Neural cell (in vitro differentiated cells): ENCODE measurements around the gene PODN. TPM values are rescaled to one million over a fixed set of nuclear protein-coding genes. Genes with fewer than 3 reads are reported as not detected.

Source experiments
- H2AFZ ChIP-seq: fragments of 200-600, 300-800 bp; sonication (generic), shearing (Covaris generic); 2 replicates; pipeline ENCODE4 v1.6.0; 2014; ENCODE audit warnings: low read depth, mild to moderate bottlenecking, antibody characterized with exemption, low read length, moderate library complexity
- H3F3A ChIP-seq: fragments of 200-600 bp; shearing (Covaris generic); 2 replicates; pipeline ENCODE4 v1.6.1; 2016; ENCODE audit warnings: mild to moderate bottlenecking, moderate library complexity, mixed read lengths, antibody characterized with exemption, low read length; ENCODE audit not compliant: insufficient read depth, poor library complexity, severe bottlenecking
- H3K27ac ChIP-seq: fragments of 200-600, 300-800 bp; sonication (generic), shearing (Covaris generic); 2 replicates; pipeline ENCODE4 v1.5.1; 2014; ENCODE audit warnings: mild to moderate bottlenecking, low read length, moderate library complexity
- H3K27me3 ChIP-seq: fragments of 300-800, 200-600 bp; sonication (generic), shearing (Covaris generic); 2 replicates; pipeline ENCODE4 v1.6.0; 2014; ENCODE audit warnings: mild to moderate bottlenecking, low read depth, low read length, moderate library complexity; ENCODE audit not compliant: insufficient read depth
- H3K36me3 ChIP-seq: fragments of 300-800, 200-600 bp; sonication (generic), shearing (Covaris generic); 2 replicates; pipeline ENCODE4 v1.5.1; 2014; ENCODE audit warnings: mild to moderate bottlenecking, antibody characterized with exemption, low read length, moderate library complexity; ENCODE audit not compliant: insufficient read depth
- H3K4me2 ChIP-seq: fragments of 300-800, 200-600 bp; sonication (generic), shearing (Covaris generic); 2 replicates; pipeline ENCODE4 v1.6.0; 2014; ENCODE audit warnings: mild to moderate bottlenecking, low read length
- H3K4me3 ChIP-seq: fragments of 300-800, 200-600 bp; sonication (generic), shearing (Covaris generic); 2 replicates; pipeline ENCODE4 v1.5.1; 2014; ENCODE audit warnings: mild to moderate bottlenecking, low read length, moderate library complexity
- H3K79me2 ChIP-seq: fragments of 200-600 bp; shearing (Covaris generic); replicated peaks from 2 replicates; pipeline ENCODE4 v1.6.0; 2014; ENCODE audit warnings: mild to moderate bottlenecking, low read length, moderate library complexity; ENCODE audit not compliant: insufficient read depth
- H3K9ac ChIP-seq: fragments of 300-800, 200-600 bp; sonication (generic), shearing (Covaris generic); 2 replicates; pipeline ENCODE4 v1.6.1; 2016; ENCODE audit warnings: mild to moderate bottlenecking, low read length, mixed read lengths
- H3K9me2 ChIP-seq: fragments of 200-600 bp; shearing (Covaris generic); 2 replicates; pipeline ENCODE4 v1.6.1; 2016; ENCODE audit warnings: mild to moderate bottlenecking, low read length, mixed read lengths; ENCODE audit not compliant: insufficient read depth
- H3K9me3 ChIP-seq: fragments of 200-600, 300-800 bp; sonication (generic), shearing (Covaris generic); 2 replicates; pipeline ENCODE4 v1.6.1; 2016; ENCODE audit warnings: mild to moderate bottlenecking, mixed run types, low read length, moderate library complexity, mixed read lengths
- H4K20me1 ChIP-seq: fragments of 200-600 bp; shearing (Covaris generic); 2 replicates; pipeline ENCODE4 v1.6.1; 2016; ENCODE audit warnings: mild to moderate bottlenecking, mixed run types; ENCODE audit not compliant: insufficient read depth
- CTCF ChIP-seq: fragments of 450-650 bp; IDR thresholded peaks from 2 replicates; pipeline ENCODE4 v1.5.1; 2014; ENCODE audit warnings: antibody characterized with exemption, mild to moderate bottlenecking, moderate library complexity; ENCODE audit not compliant: poor library complexity, severe bottlenecking
- EP300 ChIP-seq: fragments of 450-650 bp; conservative IDR thresholded peaks from 2 replicates; pipeline ENCODE4 v1.6.1; 2014; ENCODE audit warnings: antibody characterized with exemption, mild to moderate bottlenecking, moderate library complexity; ENCODE audit not compliant: poor library complexity, severe bottlenecking
- EZH2 ChIP-seq: fragments of 200-600, 300-800 bp; shearing (Covaris generic), sonication (generic); IDR thresholded peaks from 2 replicates; pipeline ENCODE4 v1.6.1; 2014; ENCODE audit warnings: antibody characterized with exemption, low read length, borderline replicate concordance, mild to moderate bottlenecking; ENCODE audit not compliant: insufficient read depth, poor library complexity, severe bottlenecking
- MXI1 ChIP-seq: fragments of 450-650 bp; conservative IDR thresholded peaks from 2 replicates; pipeline ENCODE4 v1.6.1; 2014; ENCODE audit warnings: antibody characterized with exemption, mild to moderate bottlenecking; ENCODE audit not compliant: poor library complexity, severe bottlenecking
- POLR2AphosphoS5 ChIP-seq: IDR thresholded peaks from 2 replicates; pipeline ENCODE4 v1.6.1; 2012
- RAD21 ChIP-seq: fragments of 450-650 bp; conservative IDR thresholded peaks from 2 replicates; pipeline ENCODE4 v1.6.1; 2014; ENCODE audit warnings: antibody characterized with exemption, mild to moderate bottlenecking, moderate library complexity
- REST ChIP-seq: IDR thresholded peaks from 2 replicates; pipeline ENCODE4 v1.6.1; 2012; ENCODE audit warnings: borderline replicate concordance
- SMC3 ChIP-seq: fragments of 450-650 bp; conservative IDR thresholded peaks from 2 replicates; pipeline ENCODE4 v1.6.1; 2014; ENCODE audit warnings: antibody characterized with exemption, mild to moderate bottlenecking, moderate library complexity; ENCODE audit not compliant: poor library complexity
- TAF1 ChIP-seq: IDR thresholded peaks from 2 replicates; pipeline ENCODE4 v1.6.1; 2012; ENCODE audit warnings: low read depth
- polyA plus RNA-seq: library from polyadenylated mRNA; depleted of rRNA; stranded (reverse); fragments of >200 nt; gene quantifications from 2 replicates; pipeline ENCODE4 v1.2.3, GENCODE V29; 2014

PODN gene
- polyA plus RNA-seq, 1 donor from 2014 or later: 0.07 TPM

- H2AFZ ChIP-seq: no peak overlapping the region
- H3K27ac ChIP-seq: no peak overlapping the region
- H3K79me2 ChIP-seq: no peaks in the 10 kb centered on the region
- no peaks in the 10 kb centered on the region for H3F3A ChIP-seq
- H3K36me3 ChIP-seq: no peaks in the 10 kb centered on the region
- no peaks in the 10 kb centered on the region for H4K20me1 ChIP-seq
- TF ChIP-seq REST (no peak), EP300 (no peak), MXI1 (no peak), EZH2 (no peak), RAD21 (no peak), CTCF (no peak), SMC3 (no peak), POLR2AphosphoS5 (no peak), TAF1 (no peak)
- H3K4me3 ChIP-seq: no peak overlapping the region
- no peak overlapping the region for H3K4me2 ChIP-seq
- no peaks in the 10 kb centered on the region for H3K27me3 ChIP-seq
- no peaks in the 10 kb centered on the region for H3K9me2 ChIP-seq
- H3K9ac ChIP-seq: no peak overlapping the region
- no peaks in the 10 kb centered on the region for H3K9me3 ChIP-seq
These were observed 61.0 kb downstream of the PODN start for GRCh38 chr1:53122961-53123413.

GRCh38 chr1:53123453-53124140 lies 61.6 kb downstream of the PODN start:
- H3F3A ChIP-seq: no peaks in the 10 kb centered on the region
- H3K27me3 ChIP-seq: no peaks in the 10 kb centered on the region
- H3K27ac ChIP-seq: no peak overlapping the region
- no peak overlapping the region for H2AFZ ChIP-seq
- TF ChIP-seq POLR2AphosphoS5 (no peak), EP300 (no peak), SMC3 (no peak), TAF1 (no peak), RAD21 (no peak), EZH2 (no peak), REST (no peak), CTCF (no peak), MXI1 (no peak)
- H3K9me3 ChIP-seq: no peaks in the 10 kb centered on the region
- no peaks in the 10 kb centered on the region for H3K36me3 ChIP-seq
- H3K79me2 ChIP-seq: no peaks in the 10 kb centered on the region
- H3K4me3 ChIP-seq: no peak overlapping the region
- H3K4me2 ChIP-seq: no peak overlapping the region
- no peaks in the 10 kb centered on the region for H3K9me2 ChIP-seq
- H3K9ac ChIP-seq: no peak overlapping the region
- H4K20me1 ChIP-seq: no peaks in the 10 kb centered on the region
